ENCODE measurements around the gene INPP4A. TPM values are rescaled to one million over a fixed set of nuclear protein-coding genes. Genes with fewer than 3 reads are reported as not detected.

Gene INPP4A
- total and polyA plus RNA-seq, 2 donors (not counting 3 experiments of a cell fraction or from before 2014, with no cell fraction given), result 14.9 to 28.8 TPM

GRCh38 chr2:98473995-98474780 is 29.5 kb downstream of the INPP4A start:
- no TSS peak for BruUV-seq (replicated peaks)
- POLR2A ChIA-PET, result no interaction called here
- DNase-seq (ENCODE audit: low read depth, low spot score), result no peak
- H2AFZ ChIP-seq (ENCODE audit: low read depth, low read length), result no peak overlapping the region
- dilution Hi-C loops (cut with MboI; ENCODE audit: extremely low pct_ligation_motif_present, low sequenced_read_pairs) (no loop called here), intact Hi-C loops (cut with micrococcal nuclease) (no loop called here)
- peaks cover 9% of the 10 kb centered on the region for H3K79me2 ChIP-seq (ENCODE audit: control insufficient read depth, insufficient read depth, low read length)
- no peaks in the 10 kb centered on the region for H3K36me3 ChIP-seq (ENCODE audit: control insufficient read depth in 2 of 2, extremely low read depth in 1 of 2, insufficient read depth in 2 of 2, low read length in 2 of 2)
- CTCF ChIA-PET, result interaction anchor here (2.7 kb wide), 1 partner anchor 14 kb away, joined by 12 read pairs; no protein-coding TSS in a partner anchor
- no peak for TF ChIP-seq JUN (IDR thresholded peaks at IDR 0.05; ENCODE audit: borderline replicate concordance, insufficient read depth, insufficient read length, low read depth)
- TF ChIP-seq GATA2 (IDR thresholded peaks at IDR 0.05; ENCODE audit: insufficient read depth, insufficient read length, low read depth, low read length), result no peak
- TF ChIP-seq MYC (IDR thresholded peaks at IDR 0.05; ENCODE audit: low read depth, low read length), result no peak
- no peak for TF ChIP-seq POLR2AphosphoS5 (IDR thresholded peaks at IDR 0.05; ENCODE audit: insufficient read depth, low read depth, low read length)
- TF ChIP-seq FOS (IDR thresholded peaks at IDR 0.05; ENCODE audit: borderline replicate concordance, insufficient read depth, low read length), result no peak
- TF ChIP-seq, protein P1, sequence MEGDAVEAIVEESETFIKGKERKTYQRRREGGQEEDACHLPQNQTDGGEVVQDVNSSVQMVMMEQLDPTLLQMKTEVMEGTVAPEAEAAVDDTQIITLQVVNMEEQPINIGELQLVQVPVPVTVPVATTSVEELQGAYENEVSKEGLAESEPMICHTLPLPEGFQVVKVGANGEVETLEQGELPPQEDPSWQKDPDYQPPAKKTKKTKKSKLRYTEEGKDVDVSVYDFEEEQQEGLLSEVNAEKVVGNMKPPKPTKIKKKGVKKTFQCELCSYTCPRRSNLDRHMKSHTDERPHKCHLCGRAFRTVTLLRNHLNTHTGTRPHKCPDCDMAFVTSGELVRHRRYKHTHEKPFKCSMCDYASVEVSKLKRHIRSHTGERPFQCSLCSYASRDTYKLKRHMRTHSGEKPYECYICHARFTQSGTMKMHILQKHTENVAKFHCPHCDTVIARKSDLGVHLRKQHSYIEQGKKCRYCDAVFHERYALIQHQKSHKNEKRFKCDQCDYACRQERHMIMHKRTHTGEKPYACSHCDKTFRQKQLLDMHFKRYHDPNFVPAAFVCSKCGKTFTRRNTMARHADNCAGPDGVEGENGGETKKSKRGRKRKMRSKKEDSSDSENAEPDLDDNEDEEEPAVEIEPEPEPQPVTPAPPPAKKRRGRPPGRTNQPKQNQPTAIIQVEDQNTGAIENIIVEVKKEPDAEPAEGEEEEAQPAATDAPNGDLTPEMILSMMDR (IDR thresholded peaks at IDR 0.05; ENCODE audit: extremely low read depth in 1 of 2, insufficient read depth in 1 of 2, low read depth in 1 of 2, low read length in 2 of 2), result no peak
- TF ChIP-seq MAX (IDR thresholded peaks at IDR 0.05; ENCODE audit: insufficient read depth, insufficient read length), result no peak
- TF ChIP-seq POLR2A (IDR thresholded peaks at IDR 0.05; ENCODE audit: low read depth, low read length), result no peak
- TF ChIP-seq EZH2 (IDR thresholded peaks at IDR 0.05; ENCODE audit: borderline replicate concordance, low read depth, low read length, severe bottlenecking), result no peak
- H3K27ac ChIP-seq (ENCODE audit: insufficient read depth, low read depth, low read length), result no peak overlapping the region
- H3K4me2 ChIP-seq (ENCODE audit: insufficient read depth, low read length), result no peak overlapping the region
- no peaks in the 10 kb centered on the region for H3K9me1 ChIP-seq (replicated peaks; ENCODE audit: control insufficient read depth, extremely low read depth, insufficient read depth, low read length)
- no peak overlapping the region for H3K4me3 ChIP-seq (replicated peaks in 1 of 3; ENCODE audit: insufficient read depth in 1 of 3, low read depth in 1 of 3, low read length in 3 of 3)
- FAIRE-seq, result no peak
- H3K9ac ChIP-seq (replicated peaks; ENCODE audit: extremely low read depth, insufficient read depth, low read length), result no peak overlapping the region
- peaks cover under 1% of the 10 kb centered on the region for H3K4me1 ChIP-seq (ENCODE audit: control insufficient read depth, extremely low read depth, insufficient read depth, low read length)
- H4K20me1 ChIP-seq (replicated peaks; ENCODE audit: control insufficient read depth, extremely low read depth, insufficient read depth, low read length), result no peaks in the 10 kb centered on the region
- H3K27me3 ChIP-seq (ENCODE audit: control insufficient read depth in 2 of 2, insufficient read depth in 2 of 2, low read length in 2 of 2), result no peaks in the 10 kb centered on the region
- no peaks in the 10 kb centered on the region for H3K9me3 ChIP-seq (replicated peaks; ENCODE audit: control insufficient read depth, insufficient read depth, low read length)

All from endothelial cell of umbilical vein (primary cell).